Muscle of leg (tissue), 11 donors: ENCODE results near the gene SKAP1. TPM values are rescaled to one million over a fixed set of nuclear protein-coding genes. Genes with fewer than 3 reads are reported as not detected.

Source experiments
- DNase-seq: peaks from one replicate; pipeline ENCODE4 v3.0.0; 2013
- H3K27ac ChIP-seq: one replicate; pipeline ENCODE4 v1.5.1; 2013; ENCODE audit warnings: mild to moderate bottlenecking, low read length, control low read depth
- H3K27me3 ChIP-seq: one replicate; pipeline ENCODE4 v1.6.1; 2013; ENCODE audit warnings: low read length; ENCODE audit not compliant: control insufficient read depth, insufficient read depth
- H3K36me3 ChIP-seq: one replicate; pipeline ENCODE4 v1.6.1; 2013; ENCODE audit warnings: low read length; ENCODE audit not compliant: control insufficient read depth, insufficient read depth
- H3K4me1 ChIP-seq: one replicate; pipeline ENCODE4 v1.6.1; 2013; ENCODE audit warnings: low read length; ENCODE audit not compliant: control insufficient read depth, insufficient read depth
- H3K4me3 ChIP-seq: one replicate; pipeline ENCODE4 v1.5.1; 2013; ENCODE audit warnings: low read length, control low read depth
- H3K9me3 ChIP-seq: replicated peaks from 2 replicates; pipeline ENCODE4 v1.6.1; 2013; ENCODE audit warnings: low read depth, low read length; ENCODE audit not compliant: control insufficient read depth
- WGBS: methylation state at CpG from one replicate; pipeline ENCODE4 v1.1.5; 2013; ENCODE audit warnings: missing lambda C conversion rate; ENCODE audit not compliant: insufficient coverage; 5-methylcytosine and 5-hydroxymethylcytosine counted together
- polyA plus RNA-seq, 8 donors: library from polyadenylated mRNA; unstranded; fragments of 120-200 nt; gene quantifications; one replicate each; pipeline versions ENCODE4 v1.2.1 to v1.2.3, GENCODE V29; 2013; ENCODE audit warnings: inconsistent platforms in 1 of 8, low replicate concordance in 1 of 8; ENCODE audit not compliant: insufficient read length in 8 of 8, insufficient read depth in 1 of 8
- total RNA-seq: library from RNA; stranded (reverse); fragments of 120-200 nt; gene quantifications from one replicate; pipeline ENCODE4 v1.2.4, GENCODE V29; 2013

SKAP1 gene
- total and polyA plus RNA-seq, 9 donors: 0.22 to 0.52 (median 0.37) TPM; not detected in 1

GRCh38 chr17:48465884-48466283, 35.9 kb upstream of the SKAP1 start:
- peaks cover 25% of the 10 kb centered on the region for H3K27me3 ChIP-seq
- no CpG with 5 or more reads among the region's 2 CpGs for WGBS
- no peak overlapping the region for H3K27ac ChIP-seq
- DNase-seq: no peak
- no peak overlapping the region for H3K4me3 ChIP-seq
- no peaks in the 10 kb centered on the region for H3K4me1 ChIP-seq
- H3K36me3 ChIP-seq: no peaks in the 10 kb centered on the region
- H3K9me3 ChIP-seq: no peaks in the 10 kb centered on the region

GRCh38 chr17:48463526-48463925, 33.5 kb upstream of the SKAP1 start:
- Histone ChIP-seq H3K4me1 (no peaks in the 10 kb centered on the region), H3K27ac (no peak overlapping the region), H3K36me3 (no peaks in the 10 kb centered on the region), H3K4me3 (no peak overlapping the region), H3K27me3 (peaks cover 25% of the 10 kb centered on the region), H3K9me3 (no peaks in the 10 kb centered on the region)
- peak; percentile 80 for DNase-seq
- WGBS: no CpG with 5 or more reads among the region's 4 CpGs

- Histone ChIP-seq H3K27ac (no peak overlapping the region), H3K9me3 (no peaks in the 10 kb centered on the region), H3K36me3 (no peaks in the 10 kb centered on the region), H3K27me3 (peaks cover 28% of the 10 kb centered on the region), H3K4me1 (no peaks in the 10 kb centered on the region), H3K4me3 (no peak overlapping the region)
- DNase-seq: no peak
- 27% methylated on average over 2 of the region's 2 CpGs for WGBS
Observed at GRCh38 chr17:48462946-48463345, 32.9 kb upstream of the SKAP1 start.

GRCh38 chr17:48460052-48460451, 30.0 kb upstream of the SKAP1 start:
- Histone ChIP-seq H3K4me1 (peaks cover 2% of the 10 kb centered on the region), H3K27me3 (peaks cover 35% of the 10 kb centered on the region), H3K4me3 (no peak overlapping the region), H3K9me3 (no peaks in the 10 kb centered on the region), H3K27ac (no peak overlapping the region), H3K36me3 (no peaks in the 10 kb centered on the region)
- DNase-seq: no peak
- WGBS: no CpG with 5 or more reads among the region's 3 CpGs

GRCh38 chr17:48459070-48459844, 29.2 kb upstream of the SKAP1 start:
- H3K27ac ChIP-seq: no peak overlapping the region
- WGBS: no CpG with 5 or more reads among the region's 4 CpGs
- no peaks in the 10 kb centered on the region for H3K36me3 ChIP-seq
- H3K4me3 ChIP-seq: no peak overlapping the region
- peaks cover 2% of the 10 kb centered on the region for H3K4me1 ChIP-seq
- no peak for DNase-seq
- H3K9me3 ChIP-seq: no peaks in the 10 kb centered on the region
- H3K27me3 ChIP-seq: peaks cover 36% of the 10 kb centered on the region

GRCh38 chr17:48457080-48457836, 27.2 kb upstream of the SKAP1 start:
- Histone ChIP-seq H3K36me3 (no peaks in the 10 kb centered on the region), H3K4me1 (peaks cover 2% of the 10 kb centered on the region), H3K4me3 (no peak overlapping the region), H3K9me3 (no peaks in the 10 kb centered on the region), H3K27ac (no peak overlapping the region), H3K27me3 (peaks cover 31% of the 10 kb centered on the region)
- peak; percentile 34 for DNase-seq
- WGBS: 7% methylated on average over 12 of the region's 22 CpGs

GRCh38 chr17:48456589-48456988, 26.6 kb upstream of the SKAP1 start:
- no peaks in the 10 kb centered on the region for H3K9me3 ChIP-seq
- 13% methylated on average over 3 of the region's 5 CpGs for WGBS
- peaks cover 2% of the 10 kb centered on the region for H3K4me1 ChIP-seq
- H3K27me3 ChIP-seq: peaks cover 35% of the 10 kb centered on the region
- no peaks in the 10 kb centered on the region for H3K36me3 ChIP-seq
- no peak overlapping the region for H3K4me3 ChIP-seq
- no peak overlapping the region for H3K27ac ChIP-seq
- no peak for DNase-seq

- no peak for DNase-seq
- no peaks in the 10 kb centered on the region for H3K9me3 ChIP-seq
- H3K4me3 ChIP-seq: no peak overlapping the region
- H3K4me1 ChIP-seq: peaks cover 2% of the 10 kb centered on the region
- H3K27me3 ChIP-seq: peaks cover 38% of the 10 kb centered on the region
- H3K36me3 ChIP-seq: no peaks in the 10 kb centered on the region
- H3K27ac ChIP-seq: no peak overlapping the region
Observed at GRCh38 chr17:48455791-48456190, 25.8 kb upstream of the SKAP1 start.

- H3K36me3 ChIP-seq: no peaks in the 10 kb centered on the region
- no peak for DNase-seq
- peaks cover 30% of the 10 kb centered on the region for H3K27me3 ChIP-seq
- H3K4me1 ChIP-seq: peaks cover 2% of the 10 kb centered on the region
- no peaks in the 10 kb centered on the region for H3K9me3 ChIP-seq
- no peak overlapping the region for H3K27ac ChIP-seq
- H3K4me3 ChIP-seq: no peak overlapping the region
Observed at GRCh38 chr17:48453447-48453846, 23.4 kb upstream of the SKAP1 start.

GRCh38 chr17:48451489-48451888, 21.5 kb upstream of the SKAP1 start:
- Histone ChIP-seq H3K4me1 (no peaks in the 10 kb centered on the region), H3K27ac (no peak overlapping the region), H3K36me3 (no peaks in the 10 kb centered on the region), H3K9me3 (no peaks in the 10 kb centered on the region), H3K4me3 (no peak overlapping the region), H3K27me3 (peaks cover 21% of the 10 kb centered on the region)
- no peak for DNase-seq
- no CpG with 5 or more reads among the region's 2 CpGs for WGBS
